Kidney epithelial cell (primary cell): ENCODE data around the gene SETDB1. TPM values are rescaled to one million over a fixed set of nuclear protein-coding genes. Genes with fewer than 3 reads are reported as not detected.

Experiments
- DNase-seq: peaks from one replicate; pipeline ENCODE4 v3.0.0-alpha.2; 2010; ENCODE audit warnings: low read depth
- H3K27me3 ChIP-seq: 2 replicates; pipeline ENCODE4 v1.6.0; 2011; ENCODE audit warnings: low read length; ENCODE audit not compliant: control insufficient read depth, insufficient read depth
- H3K36me3 ChIP-seq: 2 replicates; pipeline ENCODE4 v1.5.1; 2011; ENCODE audit warnings: low read length; ENCODE audit not compliant: control insufficient read depth, insufficient read depth
- H3K4me3 ChIP-seq: 2 replicates; pipeline ENCODE4 v1.5.1; 2011; ENCODE audit warnings: low read depth, mild to moderate bottlenecking, control low read depth, low read length
- CTCF ChIP-seq: IDR thresholded peaks from 2 replicates; pipeline ENCODE4 v1.5.1; 2011; ENCODE audit warnings: mild to moderate bottlenecking, moderate library complexity, low read length, control low read depth, inconsistent platforms; ENCODE audit not compliant: insufficient read depth, poor library complexity, severe bottlenecking
- total RNA-seq: library from RNA; depleted of rRNA; stranded (reverse); fragments of >200 nt; gene quantifications from 2 replicates; pipeline ENCODE4 v1.2.3, GENCODE V29; 2015

The SETDB1 gene
- total RNA-seq, 1 donor from 2014 or later, result 25.5 TPM

- no peak for TF ChIP-seq CTCF
- Histone ChIP-seq H3K27me3 (no peaks in the 10 kb centered on the region), H3K4me3 (no peak overlapping the region), H3K36me3 (no peaks in the 10 kb centered on the region)
- DNase-seq, result no peak
These were observed 87.4 kb downstream of the SETDB1 start for GRCh38 chr1:151013518-151013917.

Other genes with a start within 250 kb of the SETDB1 start
- gene GOLPH3L, start 229.2 kb upstream of the SETDB1 start, total RNA-seq, result 18.2 and 23.6 TPM in 2 replicates
- not detected in 2 replicates for gene HORMAD1, start 205.5 kb upstream of the SETDB1 start, total RNA-seq
- gene CTSS, start 160.6 kb upstream of the SETDB1 start, total RNA-seq, result 9.0 and 12.2 TPM in 2 replicates
- gene CTSK, start 118.1 kb upstream of the SETDB1 start, total RNA-seq, result 4.0 and 5.2 TPM in 2 replicates
- gene ARNT, start 49.8 kb upstream of the SETDB1 start, total RNA-seq, result 17.5 and 24.3 TPM in 2 replicates
- gene CTXND2, start 39.2 kb upstream of the SETDB1 start, total RNA-seq, result not detected in 2 replicates
- 138 and 143 TPM in 2 replicates for gene CERS2, start 48.5 kb downstream of the SETDB1 start, total RNA-seq
- 0.21 and 1.3 TPM in 2 replicates for gene ANXA9, start 55.9 kb downstream of the SETDB1 start, total RNA-seq
- gene MINDY1, start 80.5 kb downstream of the SETDB1 start, total RNA-seq, result 7.7 and 8.4 TPM in 2 replicates
- gene PRUNE1, start 82.1 kb downstream of the SETDB1 start, total RNA-seq, result 12.1 and 15.8 TPM in 2 replicates
- gene BNIPL, start 110.2 kb downstream of the SETDB1 start, total RNA-seq, result 0.17 TPM in 1 of 2 replicates, not detected in the other
- 0.71 and 3.0 TPM in 2 replicates for gene C1orf56, start 121.4 kb downstream of the SETDB1 start, total RNA-seq
- gene CDC42SE1, start 133.3 kb downstream of the SETDB1 start, total RNA-seq, result 114 and 124 TPM in 2 replicates
- gene MLLT11, start 134.0 kb downstream of the SETDB1 start, total RNA-seq, result 26.4 and 26.8 TPM in 2 replicates
- 3.7 and 4.7 TPM in 2 replicates for gene GABPB2, start 144.4 kb downstream of the SETDB1 start, total RNA-seq
- 6.9 and 9.9 TPM in 2 replicates for gene SEMA6C, start 220.3 kb downstream of the SETDB1 start, total RNA-seq
- not detected in 2 replicates for gene TNFAIP8L2, start 230.3 kb downstream of the SETDB1 start, total RNA-seq
- 8.1 and 9.7 TPM in 2 replicates for gene LYSMD1, start 239.5 kb downstream of the SETDB1 start, total RNA-seq
- gene SCNM1, start 239.8 kb downstream of the SETDB1 start, total RNA-seq, result 52.6 and 60.1 TPM in 2 replicates
- gene TMOD4, start 249.6 kb downstream of the SETDB1 start, total RNA-seq, result not detected in 2 replicates